Measurements from ENCODE around the gene TTC24.

The TTC24 gene

GRCh38 chr1:156538711-156539440, 40.6 kb upstream of the TTC24 start:
- no peak overlapping the region for H3K4me3 ChIP-seq (ENCODE audit: control insufficient read depth, low read depth, low read length)
- DNase-seq (ENCODE audit: low read depth) = no peak
- no peak for TF ChIP-seq CTCF (IDR thresholded peaks at IDR 0.05; ENCODE audit: control insufficient read depth, insufficient read depth, low read depth, low read length, missing control alignments)

GRCh38 chr1:156539818-156540355, 39.6 kb upstream of the TTC24 start:
- H3K4me3 ChIP-seq (ENCODE audit: control insufficient read depth, low read depth, low read length) = no peak overlapping the region
- DNase-seq (ENCODE audit: low read depth) = no peak
- no peak for TF ChIP-seq CTCF (IDR thresholded peaks at IDR 0.05; ENCODE audit: control insufficient read depth, insufficient read depth, low read depth, low read length, missing control alignments)

DNA sequence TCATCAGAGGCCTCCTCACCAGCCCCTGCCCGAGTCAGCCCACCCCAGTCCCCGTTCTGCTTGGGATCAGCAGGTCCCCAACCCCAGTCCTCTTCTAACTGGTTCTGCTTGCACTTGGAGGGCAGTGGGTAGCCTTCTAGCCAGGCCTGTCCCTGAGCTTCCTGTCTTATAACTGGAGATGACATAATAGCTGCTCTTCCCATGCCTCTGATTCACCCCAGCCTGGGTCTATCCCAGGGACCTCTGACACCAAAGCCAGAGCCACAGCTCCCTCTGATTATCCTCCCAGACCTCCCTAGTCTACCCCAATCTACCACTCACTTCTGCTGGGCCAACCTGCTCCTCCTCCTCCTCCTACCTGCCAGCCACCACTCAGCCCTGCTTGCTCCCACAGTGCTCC, 38.6 kb upstream of the TTC24 start:
- no peak for TF ChIP-seq CTCF (IDR thresholded peaks at IDR 0.05; ENCODE audit: control insufficient read depth, insufficient read depth, low read depth, low read length, missing control alignments)
- no peak overlapping the region for H3K4me3 ChIP-seq (ENCODE audit: control insufficient read depth, low read depth, low read length)
- no peak for DNase-seq (ENCODE audit: low read depth)

DNA sequence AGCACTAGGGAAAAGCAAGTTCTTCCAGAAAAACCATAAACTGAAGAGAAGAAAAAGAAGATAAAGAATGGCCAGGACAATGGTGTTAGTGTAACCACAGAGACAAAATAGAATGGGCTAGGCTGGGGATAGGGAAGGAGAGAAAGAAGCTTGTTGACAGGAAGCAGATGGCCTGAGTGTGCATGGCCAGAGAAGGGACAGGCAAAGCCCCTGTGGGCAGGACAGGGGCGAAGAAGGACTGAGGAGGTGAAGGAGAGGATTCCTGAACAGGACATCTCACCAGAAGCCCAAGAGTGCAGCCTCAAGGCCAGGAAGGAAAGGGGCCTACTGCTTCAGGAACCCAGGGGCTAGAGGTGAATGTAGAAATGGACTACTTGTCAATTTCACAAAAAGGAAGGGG, 36.5 kb upstream of the TTC24 start:
- TF ChIP-seq CTCF (IDR thresholded peaks at IDR 0.05; ENCODE audit: control insufficient read depth, insufficient read depth, low read depth, low read length, missing control alignments) = no peak
- H3K4me3 ChIP-seq (ENCODE audit: control insufficient read depth, low read depth, low read length) = no peak overlapping the region
- no peak for DNase-seq (ENCODE audit: low read depth)

- no peak overlapping the region for H3K4me3 ChIP-seq (ENCODE audit: control insufficient read depth, low read depth, low read length)
- no peak for DNase-seq (ENCODE audit: low read depth)
- TF ChIP-seq CTCF (IDR thresholded peaks at IDR 0.05; ENCODE audit: control insufficient read depth, insufficient read depth, low read depth, low read length, missing control alignments) = no peak
Observed at GRCh38 chr1:156544592-156545102, 34.9 kb upstream of the TTC24 start.

DNA sequence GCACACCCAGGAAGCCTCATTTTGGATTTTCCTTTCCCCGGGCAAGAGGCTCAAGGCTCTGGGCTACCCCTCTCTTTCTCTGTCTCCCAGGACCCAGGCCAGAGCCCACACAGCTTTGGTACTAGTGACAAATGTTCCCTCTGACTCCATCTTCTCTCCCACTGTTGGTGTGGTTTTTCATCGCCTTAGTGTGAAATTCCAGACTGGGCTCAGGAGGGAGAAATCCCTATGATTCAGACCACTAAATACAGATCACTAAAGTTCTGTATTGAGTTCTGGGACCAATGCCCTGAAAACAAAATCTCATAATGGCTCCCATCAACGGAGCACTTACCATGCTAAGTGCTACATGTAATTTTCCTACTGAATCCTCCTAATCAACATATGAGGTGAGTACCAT, 33.3 kb upstream of the TTC24 start:
- no peak for TF ChIP-seq CTCF (IDR thresholded peaks at IDR 0.05; ENCODE audit: control insufficient read depth, insufficient read depth, low read depth, low read length, missing control alignments)
- H3K4me3 ChIP-seq (ENCODE audit: control insufficient read depth, low read depth, low read length) = no peak overlapping the region
- no peak for DNase-seq (ENCODE audit: low read depth)
